GM10248 (cell line): ENCODE results near the gene ROBO3.

Experiments
- CTCF ChIA-PET: fragments of 300-600 bp; sonication (Branson Sonifier 250); formaldehyde crosslinking; extraction: SDS; loops from one replicate; lab custom pipeline; 2021; ENCODE audit warnings: antibody characterized with exemption; lab: Yijun Ruan, JAX
- POLR2A ChIA-PET: fragments of 350-650 bp; sonication (Branson Sonifier 250); formaldehyde crosslinking; extraction: SDS; loops from one replicate; lab custom pipeline; 2020; ENCODE audit warnings: antibody characterized with exemption; lab: Yijun Ruan, JAX
- DNase-seq: peaks from one replicate; pipeline ENCODE4 v3.0.0; 2012; ENCODE audit errors: extremely low spot score
- CTCF ChIP-seq: IDR thresholded peaks from 2 replicates; pipeline ENCODE4 v1.5.1; 2012; ENCODE audit warnings: mild to moderate bottlenecking, low read depth; ENCODE audit errors: extremely low read depth, missing control alignments, control extremely low read depth

ROBO3 gene

GRCh38 chr11:124863137-124863825 lies 2.0 kb upstream of the ROBO3 start:
- DNase-seq: no peak
- ChIA-PET POLR2A (no interaction called here), CTCF (no interaction called here)
- no peak for TF ChIP-seq CTCF

- CTCF ChIA-PET: interaction anchor here (0.8 kb wide), 1 partner anchor 13 kb away, joined by 3 read pairs; no protein-coding TSS in a partner anchor
- no peak for DNase-seq
- POLR2A ChIA-PET: no interaction called here
- TF ChIP-seq CTCF: no peak
These were observed 1.4 kb upstream of the ROBO3 start for GRCh38 chr11:124863826-124864165.

GRCh38 chr11:124864176-124864891 lies 898 bp upstream of the ROBO3 start:
- DNase-seq: no peak
- TF ChIP-seq CTCF: no peak
- ChIA-PET POLR2A (no interaction called here), CTCF (interaction anchor here (0.8 to 2.6 kb wide), 2 partner anchors 12 to 28 kb away, joined by 3 to 13 read pairs; no protein-coding TSS in a partner anchor)

- TF ChIP-seq CTCF: no peak
- POLR2A ChIA-PET: no interaction called here
- CTCF ChIA-PET: interaction anchor here (1.7 to 2.6 kb wide), 3 partner anchors 28 to 221 kb away, joined by 5 to 13 read pairs (median 6); no protein-coding TSS in a partner anchor
- DNase-seq: no peak
These were observed 396 bp upstream of the ROBO3 start for GRCh38 chr11:124864892-124865180.

GRCh38 chr11:124865902-124866851 lies 945 bp downstream of the ROBO3 start:
- peak; percentile 50 for TF ChIP-seq CTCF
- ChIA-PET CTCF (interaction anchor here (0.9 to 2.6 kb wide), 25 partner anchors 8 to 464 kb away, joined by 3 to 28 read pairs (median 4); no protein-coding TSS in a partner anchor), POLR2A (no interaction called here)
- DNase-seq: peak; percentile 78

- DNase-seq: peak; percentile 59
- ChIA-PET POLR2A (no interaction called here), CTCF (interaction anchor here (1.2 to 2.6 kb wide), 8 partner anchors 8 to 228 kb away, joined by 3 to 28 read pairs (median 5); no protein-coding TSS in a partner anchor)
- peak; percentile 55 for TF ChIP-seq CTCF
These were observed 2.5 kb downstream of the ROBO3 start for GRCh38 chr11:124867700-124868099.
